H1 (cell line): Measurements from ENCODE around the gene PITX3. TPM values are rescaled to one million over a fixed set of nuclear protein-coding genes. Genes with fewer than 3 reads are reported as not detected.

ENCODE experiments used
- CHD7 ChIP-seq: fragments of 300-600 bp; sonication (generic); IDR thresholded peaks from 2 replicates; pipeline ENCODE4 v1.7.1; 2012; ENCODE audit warnings: low read length, moderate library complexity, mild to moderate bottlenecking, inconsistent platforms; ENCODE audit not compliant: insufficient replicate concordance
- HDAC6 ChIP-seq: IDR thresholded peaks from one replicate; pipeline ENCODE4 v1.7.1; 2012; ENCODE audit warnings: low read depth, mild to moderate bottlenecking, inconsistent platforms, low read length, moderate library complexity
- NRF1 ChIP-seq: IDR thresholded peaks from 2 replicates; pipeline ENCODE4 v1.6.1; 2011; ENCODE audit warnings: mild to moderate bottlenecking, low read depth, low read length, improper control_type of control experiment
- polyA plus RNA-seq, 7 experiments: library from polyadenylated mRNA; depleted of rRNA in 3 of 7; stranded (reverse) in 5 of 7; unstranded in 2 of 7; fragments of >200 nt in 5 of 7; fragments of 200-250 nt in 2 of 7; gene quantifications; 1 replicate in 5 of 7; 2 replicates in 1 of 7; 4 replicates in 1 of 7; pipeline versions ENCODE4 v1.2.1 to v1.2.3, GENCODE V29; 2011 to 2013; ENCODE audit warnings: missing spikeins in 2 of 7, mixed read lengths in 2 of 7
- total RNA-seq: library from RNA; stranded (reverse); fragmentation: NEBNext Ultra II Directional; extraction: Animal tissue kit (Norgen Biotek cat#: 25700); gene quantifications from 2 replicates; pipeline ENCODE4 v1.2.1, GENCODE V29; 2021

The PITX3 gene
- total and polyA plus RNA-seq, 2 of the 8 experiments (the other 6 are each of a cell fraction or from before 2014, with no cell fraction given) = 0.18 to 0.41 TPM

GRCh38 chr10:102285133-102285532 lies 43.8 kb upstream of the PITX3 start (continued):
- TF ChIP-seq HDAC6 (no peak), NRF1 (no peak), CHD7 (no peak)
